ENCODE results near the gene ARNT2.

The ARNT2 gene

DNA sequence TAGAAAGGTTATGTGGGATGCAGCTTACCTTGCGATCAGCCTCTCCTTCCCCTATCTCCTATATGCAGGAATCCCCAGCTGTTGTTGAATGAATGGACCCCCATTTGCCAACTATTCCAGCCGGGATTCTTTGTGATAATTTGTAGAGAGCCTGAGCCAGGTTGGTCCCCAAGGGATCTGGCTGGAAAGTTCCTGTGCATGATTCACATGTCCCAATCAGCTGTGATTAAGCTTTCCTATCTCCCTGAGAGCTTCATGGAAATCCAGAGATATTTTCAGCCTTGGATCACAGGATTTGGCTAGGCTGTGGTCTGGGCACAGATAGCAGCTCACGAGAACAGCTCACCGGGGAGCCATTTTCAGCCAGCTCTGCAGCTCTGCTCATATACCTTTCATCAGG is 76.7 kb downstream of the ARNT2 start:
- in situ Hi-C loops (cut with HindIII; ENCODE audit: low sequenced_read_pairs): loop anchor here (5.0 kb wide), 1 partner anchor 66 kb away; no protein-coding TSS in a partner anchor
- TF ChIP-seq, protein P1, sequence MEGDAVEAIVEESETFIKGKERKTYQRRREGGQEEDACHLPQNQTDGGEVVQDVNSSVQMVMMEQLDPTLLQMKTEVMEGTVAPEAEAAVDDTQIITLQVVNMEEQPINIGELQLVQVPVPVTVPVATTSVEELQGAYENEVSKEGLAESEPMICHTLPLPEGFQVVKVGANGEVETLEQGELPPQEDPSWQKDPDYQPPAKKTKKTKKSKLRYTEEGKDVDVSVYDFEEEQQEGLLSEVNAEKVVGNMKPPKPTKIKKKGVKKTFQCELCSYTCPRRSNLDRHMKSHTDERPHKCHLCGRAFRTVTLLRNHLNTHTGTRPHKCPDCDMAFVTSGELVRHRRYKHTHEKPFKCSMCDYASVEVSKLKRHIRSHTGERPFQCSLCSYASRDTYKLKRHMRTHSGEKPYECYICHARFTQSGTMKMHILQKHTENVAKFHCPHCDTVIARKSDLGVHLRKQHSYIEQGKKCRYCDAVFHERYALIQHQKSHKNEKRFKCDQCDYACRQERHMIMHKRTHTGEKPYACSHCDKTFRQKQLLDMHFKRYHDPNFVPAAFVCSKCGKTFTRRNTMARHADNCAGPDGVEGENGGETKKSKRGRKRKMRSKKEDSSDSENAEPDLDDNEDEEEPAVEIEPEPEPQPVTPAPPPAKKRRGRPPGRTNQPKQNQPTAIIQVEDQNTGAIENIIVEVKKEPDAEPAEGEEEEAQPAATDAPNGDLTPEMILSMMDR (IDR thresholded peaks at IDR 0.05; ENCODE audit: low read depth, low read length, missing control alignments): no peak
- no peak overlapping the region for H3K4me3 ChIP-seq (ENCODE audit: low read depth, low read length)
- DNase-seq (ENCODE audit: low read depth): peak; percentile 94

DNA sequence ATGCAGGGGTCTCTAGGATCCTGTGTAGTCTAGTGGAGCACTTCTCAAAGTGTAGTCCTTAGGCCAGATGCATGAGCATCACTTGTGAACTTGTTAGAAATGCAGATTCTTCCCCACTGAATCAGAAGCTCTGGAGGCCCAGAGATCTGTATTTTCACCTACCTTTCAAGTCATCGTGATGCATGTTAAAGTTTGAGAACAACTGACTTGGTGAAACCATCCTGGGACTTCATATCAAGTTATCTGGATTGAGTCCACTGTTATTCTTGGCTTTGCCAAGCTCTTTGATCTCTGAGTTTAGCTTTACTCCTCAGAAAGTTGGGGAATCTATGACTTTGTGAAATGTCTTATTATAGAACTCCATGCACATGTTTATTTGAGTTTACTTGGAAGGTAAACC is 78.5 kb downstream of the ARNT2 start:
- in situ Hi-C loops (cut with HindIII; ENCODE audit: low sequenced_read_pairs): loop anchor here (5.0 kb wide), 1 partner anchor 65 kb away; no protein-coding TSS in a partner anchor
- DNase-seq (ENCODE audit: low read depth): no peak
- TF ChIP-seq, protein P1 (IDR thresholded peaks at IDR 0.05; ENCODE audit: low read depth, low read length, missing control alignments): no peak
- no peak overlapping the region for H3K4me3 ChIP-seq (ENCODE audit: low read depth, low read length)

DNA sequence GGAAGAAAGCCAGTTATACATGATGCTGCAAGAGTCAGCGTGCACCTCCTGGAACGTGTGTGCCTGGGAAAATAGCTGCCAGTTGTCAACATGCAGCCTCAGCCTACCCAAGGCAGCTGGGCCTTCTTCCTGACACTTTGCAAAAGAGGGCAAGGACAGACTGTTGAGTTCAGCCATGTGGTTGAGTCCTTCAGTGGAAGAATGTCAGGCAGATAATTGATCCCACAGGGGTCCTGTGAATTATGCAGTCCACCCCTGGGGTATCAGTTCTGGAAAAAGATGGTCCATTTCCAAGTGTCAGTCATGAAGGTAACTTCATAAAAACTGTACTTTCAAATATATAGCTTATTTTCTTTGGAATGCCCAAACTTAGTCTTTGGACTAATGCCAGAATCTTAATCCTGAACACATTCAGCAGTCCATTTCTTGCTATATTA is 79.6 kb downstream of the ARNT2 start:
- TF ChIP-seq, protein P1 (IDR thresholded peaks at IDR 0.05; ENCODE audit: low read depth, low read length, missing control alignments): no peak
- no peak overlapping the region for H3K4me3 ChIP-seq (ENCODE audit: low read depth, low read length)
- no peak for DNase-seq (ENCODE audit: low read depth)
- in situ Hi-C loops (cut with HindIII; ENCODE audit: low sequenced_read_pairs): loop anchor here (5.0 kb wide), 1 partner anchor 64 kb away; no protein-coding TSS in a partner anchor

DNA sequence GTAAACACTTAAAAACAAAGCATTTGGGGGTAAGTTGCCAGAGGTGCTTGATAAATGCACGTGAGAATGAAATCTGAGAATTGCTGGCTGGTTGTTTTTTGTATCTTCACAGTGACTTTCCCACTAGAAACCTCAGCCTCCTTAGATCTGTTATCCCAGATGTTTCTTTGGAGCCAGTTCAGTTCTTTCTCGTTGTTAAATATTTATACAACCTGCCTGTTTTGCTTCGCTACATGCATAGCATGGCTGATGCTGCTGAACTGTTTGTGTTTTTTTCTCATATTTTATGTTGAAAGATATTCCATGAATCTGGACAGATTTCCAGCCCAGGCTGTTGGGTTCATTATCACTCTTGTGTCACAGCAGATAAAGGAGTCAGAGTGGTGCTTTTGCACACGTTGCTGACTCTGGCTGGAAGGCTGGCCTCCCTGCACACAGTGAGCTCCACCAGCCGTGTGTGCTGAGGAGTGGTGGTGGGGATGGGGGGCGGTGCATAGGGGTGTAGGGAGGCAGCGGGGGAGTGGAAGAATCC is 80.2 kb downstream of the ARNT2 start:
- TF ChIP-seq, protein P1 (IDR thresholded peaks at IDR 0.05; ENCODE audit: low read depth, low read length, missing control alignments): no peak
- no peak overlapping the region for H3K4me3 ChIP-seq (ENCODE audit: low read depth, low read length)
- DNase-seq (ENCODE audit: low read depth): no peak
- in situ Hi-C loops (cut with HindIII; ENCODE audit: low sequenced_read_pairs): loop anchor here (5.0 kb wide), 1 partner anchor 63 kb away; no protein-coding TSS in a partner anchor

DNA sequence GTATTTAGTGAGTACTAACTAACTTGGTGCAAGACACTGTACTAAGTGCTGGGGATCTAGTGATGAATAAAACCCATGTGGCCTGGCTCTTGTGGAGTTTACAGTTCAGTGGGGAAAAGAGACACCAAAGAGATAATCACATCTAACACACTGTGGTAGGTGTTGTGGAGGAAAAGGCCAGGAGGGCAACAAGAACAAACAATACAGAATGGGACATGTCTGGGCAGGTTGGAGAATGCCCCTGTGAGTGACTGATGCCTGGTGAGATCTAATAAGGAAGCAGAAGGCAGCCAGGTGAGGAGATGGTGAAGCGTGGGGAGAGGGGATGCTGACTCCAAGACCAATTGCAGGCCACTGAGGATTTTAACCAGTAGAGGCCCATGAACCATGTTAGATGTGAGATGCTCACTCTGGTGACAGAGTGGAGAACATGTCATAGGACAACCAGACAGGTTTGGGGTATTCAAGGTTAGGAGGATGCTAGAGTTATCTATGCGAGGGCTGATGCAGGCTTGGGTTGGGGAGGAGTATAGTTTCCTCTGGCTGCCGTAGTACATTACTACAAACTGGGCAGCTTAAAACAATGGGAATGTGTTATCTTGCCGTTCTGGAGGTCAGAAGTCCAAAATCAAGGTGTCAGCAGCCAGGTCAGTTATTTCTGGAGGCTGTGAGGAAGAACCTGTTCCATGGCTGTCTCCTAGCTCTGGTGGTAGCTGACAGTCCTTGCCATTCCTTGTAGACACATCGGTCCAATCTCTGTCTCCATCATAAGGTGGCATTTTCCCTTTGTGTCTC is 81.4 kb downstream of the ARNT2 start:
- in situ Hi-C loops (cut with HindIII; ENCODE audit: low sequenced_read_pairs): no loop called here
- no peak for DNase-seq (ENCODE audit: low read depth)
- TF ChIP-seq, protein P1 (IDR thresholded peaks at IDR 0.05; ENCODE audit: low read depth, low read length, missing control alignments): no peak
- H3K4me3 ChIP-seq (ENCODE audit: low read depth, low read length): no peak overlapping the region

DNA sequence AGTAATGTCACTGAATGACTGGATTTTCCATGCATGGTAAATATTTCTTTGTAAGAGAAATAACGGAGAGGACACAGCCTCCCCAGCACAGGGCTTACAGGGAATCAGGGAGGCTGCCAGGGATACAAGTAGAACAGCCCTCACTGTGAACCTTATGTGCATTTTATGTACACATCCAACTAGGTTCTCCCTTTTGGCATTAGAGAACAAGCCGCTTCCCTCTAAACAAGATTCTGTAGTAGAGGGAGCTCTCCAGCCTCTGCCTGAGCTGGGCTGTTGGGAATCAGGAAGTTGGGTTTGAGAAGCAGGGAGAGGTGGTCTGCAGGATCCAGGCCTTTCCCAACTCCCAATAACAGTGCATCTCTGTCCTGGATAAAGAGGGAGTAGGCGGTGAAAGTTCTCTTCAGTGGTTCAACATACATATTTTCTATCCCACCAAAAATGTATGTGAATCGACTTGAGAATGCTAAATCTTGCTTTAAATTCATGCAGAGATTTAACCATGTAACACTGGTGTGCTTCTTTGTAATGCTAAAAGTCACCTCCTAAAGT is 83.7 kb downstream of the ARNT2 start:
- TF ChIP-seq, protein P1 (IDR thresholded peaks at IDR 0.05; ENCODE audit: low read depth, low read length, missing control alignments): no peak
- in situ Hi-C loops (cut with HindIII; ENCODE audit: low sequenced_read_pairs): no loop called here
- H3K4me3 ChIP-seq (ENCODE audit: low read depth, low read length): no peak overlapping the region
- no peak for DNase-seq (ENCODE audit: low read depth)

All from astrocyte of the cerebellum (primary cell).